Prostate gland (tissue), 2 donors: ENCODE results near the gene PCDH12.

Source experiments
- POLR2A ChIP-seq: fragments of 450-650 bp; IDR thresholded peaks from one replicate; pipeline ENCODE4 v1.6.1; 2016; ENCODE audit warnings: antibody characterized with exemption, mild to moderate bottlenecking
- TF ChIP-seq, protein P1 (sequence below), 4 experiments: fragments of 200-600 bp in 2 of 4; fragments of 450-650 bp in 2 of 4; sonication (generic) in 2 of 4; IDR thresholded peaks; 1 replicate in 3 of 4; 2 replicates in 1 of 4; pipeline ENCODE4 v1.5.1; 2016 to 2019; ENCODE audit warnings: antibody characterized with exemption in 4 of 4, mild to moderate bottlenecking in 2 of 4, moderate library complexity in 2 of 4

DNA sequence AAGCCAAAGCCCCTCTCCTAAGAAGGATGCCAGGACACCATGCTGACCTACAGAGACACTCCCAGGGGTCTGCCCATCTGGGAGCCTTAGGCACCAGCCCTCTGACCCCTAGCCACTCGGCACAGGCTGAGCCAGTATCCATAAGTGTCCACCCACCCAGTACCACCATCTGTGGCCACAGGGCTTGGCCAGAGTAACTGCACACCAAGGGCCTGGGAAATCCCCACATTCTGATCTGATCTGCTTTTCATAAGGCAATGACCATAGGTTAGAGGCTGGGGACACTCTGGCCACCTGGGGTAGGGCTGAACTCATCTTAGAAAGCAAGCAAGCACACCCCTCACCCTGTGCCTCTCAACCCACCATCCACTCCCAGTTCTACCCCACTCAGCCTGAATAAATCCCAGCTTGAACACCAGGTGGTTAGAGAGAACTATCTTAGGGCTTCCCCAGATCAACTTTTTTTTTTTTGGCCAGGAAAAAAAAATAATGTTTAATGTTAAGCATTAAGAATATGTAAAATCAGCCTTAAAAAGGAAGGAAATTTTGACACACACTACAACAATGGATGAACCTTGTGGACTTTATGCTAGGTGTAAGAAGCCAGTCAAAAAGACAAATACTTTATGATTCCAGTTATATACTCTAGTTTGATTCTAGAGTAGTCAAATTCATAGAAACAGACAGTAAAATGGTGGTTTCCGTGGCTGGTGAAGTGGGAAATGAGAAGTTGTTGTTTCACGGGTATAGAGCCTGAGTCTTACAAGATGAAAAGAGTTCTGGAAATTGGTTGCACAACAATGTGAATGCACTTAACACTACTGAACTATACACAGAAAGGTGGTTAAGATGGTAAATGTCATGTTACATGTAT lies 48.6 kb upstream of the PCDH12 start:
- TF ChIP-seq, protein P1, sequence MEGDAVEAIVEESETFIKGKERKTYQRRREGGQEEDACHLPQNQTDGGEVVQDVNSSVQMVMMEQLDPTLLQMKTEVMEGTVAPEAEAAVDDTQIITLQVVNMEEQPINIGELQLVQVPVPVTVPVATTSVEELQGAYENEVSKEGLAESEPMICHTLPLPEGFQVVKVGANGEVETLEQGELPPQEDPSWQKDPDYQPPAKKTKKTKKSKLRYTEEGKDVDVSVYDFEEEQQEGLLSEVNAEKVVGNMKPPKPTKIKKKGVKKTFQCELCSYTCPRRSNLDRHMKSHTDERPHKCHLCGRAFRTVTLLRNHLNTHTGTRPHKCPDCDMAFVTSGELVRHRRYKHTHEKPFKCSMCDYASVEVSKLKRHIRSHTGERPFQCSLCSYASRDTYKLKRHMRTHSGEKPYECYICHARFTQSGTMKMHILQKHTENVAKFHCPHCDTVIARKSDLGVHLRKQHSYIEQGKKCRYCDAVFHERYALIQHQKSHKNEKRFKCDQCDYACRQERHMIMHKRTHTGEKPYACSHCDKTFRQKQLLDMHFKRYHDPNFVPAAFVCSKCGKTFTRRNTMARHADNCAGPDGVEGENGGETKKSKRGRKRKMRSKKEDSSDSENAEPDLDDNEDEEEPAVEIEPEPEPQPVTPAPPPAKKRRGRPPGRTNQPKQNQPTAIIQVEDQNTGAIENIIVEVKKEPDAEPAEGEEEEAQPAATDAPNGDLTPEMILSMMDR (IDR thresholded peaks at IDR 0.05), result no peak
- no peak for TF ChIP-seq POLR2A
